Colonic mucosa (tissue), 4 donors: ENCODE measurements around the gene MEIKIN. TPM values are rescaled to one million over a fixed set of nuclear protein-coding genes. Genes with fewer than 3 reads are reported as not detected.

Experiments
- DNase-seq: peaks from one replicate; pipeline ENCODE4 v3.0.0-alpha.2; 2020
- H3K27ac ChIP-seq: fragments of 200-600 bp; one replicate; pipeline ENCODE4 v1.8.0; 2021
- H3K27me3 ChIP-seq: fragments of 200-600 bp; one replicate; pipeline ENCODE4 v1.8.0; 2021
- H3K36me3 ChIP-seq: fragments of 200-600 bp; one replicate; pipeline ENCODE4 v1.8.0; 2021
- H3K4me1 ChIP-seq: fragments of 200-600 bp; one replicate; pipeline ENCODE4 v1.8.0; 2021; ENCODE audit warnings: mild to moderate bottlenecking
- H3K4me3 ChIP-seq: fragments of 200-600 bp; one replicate; pipeline ENCODE4 v1.8.0; 2021
- H3K9ac ChIP-seq, 2 donors: one replicate each; pipeline ENCODE4 v1.7.0; 2013; ENCODE audit warnings: control low read depth in 2 of 2, low read depth in 2 of 2, low read length in 2 of 2
- H3K9me3 ChIP-seq: fragments of 200-600 bp; one replicate; pipeline ENCODE4 v1.8.0; 2021
- CTCF ChIP-seq: fragments of 200-600 bp; IDR thresholded peaks from one replicate; pipeline ENCODE4 v1.8.0; 2022; ENCODE audit warnings: antibody characterized with exemption, mild to moderate bottlenecking
- intact Hi-C: fragments of 100-400 bp; cut with DNase I; formaldehyde crosslinking; loops from one replicate; pipeline ENCODE4 v1.14.1; 2022
- total RNA-seq, 2 donors: library from RNA; stranded (reverse); fragmentation: NEBNext Ultra II Directional in 1 of 2; extraction: Animal tissue kit (Norgen Biotek cat#: 25700) in 1 of 2; gene quantifications; one replicate each; pipeline ENCODE4 v1.2.1, GENCODE V29; 2021
- donor health status: healthy.
- donor health status: DM: no; HTN: no; CAD: no.
- donor health status: DM: no; HTN: no; CAD: no.

MEIKIN gene
- total RNA-seq, 2 donors from 2014 or later = not detected

GRCh38 chr5:131824631-131825030 is 120.8 kb downstream of the MEIKIN start:
- intact Hi-C loops = no loop called here
- no peaks in the 10 kb centered on the region for H3K4me1 ChIP-seq
- TF ChIP-seq CTCF = no peak

GRCh38 chr5:131821221-131821620 is 124.2 kb downstream of the MEIKIN start:
- DNase-seq = no peak
- H3K27ac ChIP-seq = no peak overlapping the region
- no peaks in the 10 kb centered on the region for H3K4me1 ChIP-seq
- no peak overlapping the region for H3K9ac ChIP-seq
- H3K27me3 ChIP-seq = no peaks in the 10 kb centered on the region
- intact Hi-C loops = no loop called here
- H3K36me3 ChIP-seq = no peaks in the 10 kb centered on the region
- no peaks in the 10 kb centered on the region for H3K9me3 ChIP-seq
- no peak for TF ChIP-seq CTCF
- H3K4me3 ChIP-seq = no peak overlapping the region

More at GRCh38 chr5:131824631-131825030, 120.8 kb downstream of the MEIKIN start:
- H3K4me3 ChIP-seq = no peak overlapping the region
- H3K36me3 ChIP-seq = no peaks in the 10 kb centered on the region
- no peaks in the 10 kb centered on the region for H3K9me3 ChIP-seq
- H3K9ac ChIP-seq = no peak overlapping the region
- no peak for DNase-seq
- no peak overlapping the region for H3K27ac ChIP-seq
- no peaks in the 10 kb centered on the region for H3K27me3 ChIP-seq

- H3K4me1 ChIP-seq = no peaks in the 10 kb centered on the region
- no peak overlapping the region for H3K9ac ChIP-seq
- H3K27me3 ChIP-seq = no peaks in the 10 kb centered on the region
- intact Hi-C loops = no loop called here
- no peaks in the 10 kb centered on the region for H3K9me3 ChIP-seq
- no peak for TF ChIP-seq CTCF
- H3K36me3 ChIP-seq = no peaks in the 10 kb centered on the region
- H3K27ac ChIP-seq = no peak overlapping the region
- H3K4me3 ChIP-seq = no peak overlapping the region
- DNase-seq = no peak
These were observed 127.3 kb downstream of the MEIKIN start for GRCh38 chr5:131818001-131818724.

GRCh38 chr5:131814990-131815389 is 130.5 kb downstream of the MEIKIN start:
- Histone ChIP-seq H3K4me3 (no peak overlapping the region), H3K27ac (no peak overlapping the region), H3K4me1 (no peaks in the 10 kb centered on the region), H3K36me3 (no peaks in the 10 kb centered on the region), H3K9ac (no peak overlapping the region), H3K9me3 (no peaks in the 10 kb centered on the region), H3K27me3 (no peaks in the 10 kb centered on the region)
- TF ChIP-seq CTCF = no peak
- no peak for DNase-seq
- intact Hi-C loops = loop anchor here (5.0 kb wide), 1 partner anchor 247 kb away; the partner anchor contains the start of gene IL3

GRCh38 chr5:131812371-131813160 is 132.9 kb downstream of the MEIKIN start:
- Histone ChIP-seq H3K4me3 (no peak overlapping the region), H3K4me1 (no peaks in the 10 kb centered on the region), H3K27me3 (no peaks in the 10 kb centered on the region), H3K27ac (no peak overlapping the region), H3K9ac (no peak overlapping the region), H3K9me3 (no peaks in the 10 kb centered on the region), H3K36me3 (no peaks in the 10 kb centered on the region)
- intact Hi-C loops = loop anchor here (5.0 kb wide), 1 partner anchor 250 kb away; the partner anchor contains the start of gene IL3
- TF ChIP-seq CTCF = no peak
- no peak for DNase-seq
